DOHH2 (cell line): ENCODE results near the gene TMEM183A.

Experiments
- H3F3A ChIP-seq: fragments of 200-600 bp; sonication (generic), shearing (Covaris generic); 2 replicates; pipeline ENCODE4 v1.6.0; 2016; ENCODE audit warnings: antibody characterized with exemption, mild to moderate bottlenecking; ENCODE audit not compliant: control insufficient read depth, insufficient read depth
- H3K27ac ChIP-seq: fragments of 200-600 bp; sonication (generic); 2 replicates; pipeline ENCODE4 v1.5.1; 2014; ENCODE audit warnings: low read depth, mild to moderate bottlenecking, low read length, moderate library complexity
- H3K27me3 ChIP-seq: fragments of 200-600 bp; sonication (generic); 2 replicates; pipeline ENCODE4 v1.6.1; 2014; ENCODE audit warnings: mild to moderate bottlenecking, low read length, mixed read lengths; ENCODE audit not compliant: control insufficient read depth
- H3K36me3 ChIP-seq: fragments of 200-600 bp; sonication (generic); 2 replicates; pipeline ENCODE4 v1.6.1; 2014; ENCODE audit warnings: mild to moderate bottlenecking, low read length, moderate library complexity, mixed read lengths; ENCODE audit not compliant: control insufficient read depth
- H3K4me1 ChIP-seq: fragments of 200-600 bp; sonication (generic); 2 replicates; pipeline ENCODE4 v1.6.1; 2014; ENCODE audit warnings: mild to moderate bottlenecking, low read length, mixed read lengths; ENCODE audit not compliant: control insufficient read depth
- H3K4me2 ChIP-seq: fragments of 200-600 bp; sonication (generic); 2 replicates; pipeline ENCODE4 v1.6.0; 2014; ENCODE audit warnings: mild to moderate bottlenecking, low read length, moderate library complexity
- H3K4me3 ChIP-seq: fragments of 200-600 bp; sonication (generic); 2 replicates; pipeline ENCODE4 v1.5.1; 2014; ENCODE audit warnings: mild to moderate bottlenecking, low read length, mixed read lengths
- H3K79me2 ChIP-seq: fragments of 200-600 bp; sonication (generic); 2 replicates; pipeline ENCODE4 v1.6.1; 2014; ENCODE audit warnings: mild to moderate bottlenecking, low read length, mixed read lengths; ENCODE audit not compliant: control insufficient read depth
- H3K9me2 ChIP-seq: fragments of 200-600 bp; sonication (generic); replicated peaks from 2 replicates; pipeline ENCODE4 v1.6.1; 2014; ENCODE audit warnings: mild to moderate bottlenecking, low read length, mixed read lengths; ENCODE audit not compliant: control insufficient read depth
- H3K9me3 ChIP-seq: fragments of 200-600 bp; sonication (generic); 2 replicates; pipeline ENCODE4 v1.6.1; 2014; ENCODE audit warnings: antibody characterized with exemption, low read length, mixed read lengths; ENCODE audit not compliant: control insufficient read depth, insufficient read depth
- H4K20me1 ChIP-seq: fragments of 200-600 bp; sonication (generic); 2 replicates; pipeline ENCODE4 v1.6.0; 2014; ENCODE audit warnings: low read depth, mild to moderate bottlenecking, antibody characterized with exemption, low read length, moderate library complexity; ENCODE audit not compliant: control insufficient read depth, insufficient read depth
- EZH2phosphoT487 ChIP-seq: fragments of 200-600 bp; sonication (generic); IDR thresholded peaks from 2 replicates; pipeline ENCODE4 v1.6.1; 2017; ENCODE audit warnings: borderline replicate concordance, mild to moderate bottlenecking, antibody characterized with exemption, low read length, moderate library complexity, mixed read lengths
- TF ChIP-seq, protein P1 (sequence below): fragments of 200-600 bp; sonication (generic); IDR thresholded peaks from one replicate; pipeline ENCODE4 v1.5.1; 2014; ENCODE audit warnings: antibody characterized with exemption, mild to moderate bottlenecking, low read depth, low read length; ENCODE audit not compliant: poor library complexity, severe bottlenecking

The TMEM183A gene

DNA sequence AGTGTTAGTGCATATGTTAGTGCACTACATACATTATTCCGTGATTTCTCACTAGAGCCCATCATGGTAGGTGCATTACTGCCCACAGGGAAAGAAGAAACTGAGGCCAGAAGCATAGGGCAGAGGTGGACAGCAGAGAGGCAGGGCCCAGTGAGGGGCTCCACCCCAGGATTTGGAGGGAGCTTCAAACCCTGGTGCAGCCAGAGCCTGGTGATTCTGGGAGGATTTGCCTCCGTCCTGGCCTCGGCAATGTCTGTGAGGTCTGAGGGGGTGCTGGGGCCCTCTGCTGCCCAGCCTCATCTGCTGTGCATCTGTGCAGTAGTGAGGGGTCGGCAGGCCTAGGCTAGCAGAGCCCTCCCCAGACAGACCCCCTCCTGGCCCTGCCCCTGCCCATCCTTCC lies 41.9 kb downstream of the TMEM183A start:
- Histone ChIP-seq H3K4me3 (no peak overlapping the region), H3K4me1 (no peaks in the 10 kb centered on the region), H3K27ac (no peak overlapping the region), H4K20me1 (no peaks in the 10 kb centered on the region), H3K27me3 (no peaks in the 10 kb centered on the region; the same call in 1 of the 2 replicates), H3K79me2 (no peaks in the 10 kb centered on the region), H3K4me2 (no peak overlapping the region), H3K9me3 (no peaks in the 10 kb centered on the region), H3F3A (no peaks in the 10 kb centered on the region), H3K9me2 (no peaks in the 10 kb centered on the region), H3K36me3 (no peaks in the 10 kb centered on the region)
- TF ChIP-seq, protein P1, sequence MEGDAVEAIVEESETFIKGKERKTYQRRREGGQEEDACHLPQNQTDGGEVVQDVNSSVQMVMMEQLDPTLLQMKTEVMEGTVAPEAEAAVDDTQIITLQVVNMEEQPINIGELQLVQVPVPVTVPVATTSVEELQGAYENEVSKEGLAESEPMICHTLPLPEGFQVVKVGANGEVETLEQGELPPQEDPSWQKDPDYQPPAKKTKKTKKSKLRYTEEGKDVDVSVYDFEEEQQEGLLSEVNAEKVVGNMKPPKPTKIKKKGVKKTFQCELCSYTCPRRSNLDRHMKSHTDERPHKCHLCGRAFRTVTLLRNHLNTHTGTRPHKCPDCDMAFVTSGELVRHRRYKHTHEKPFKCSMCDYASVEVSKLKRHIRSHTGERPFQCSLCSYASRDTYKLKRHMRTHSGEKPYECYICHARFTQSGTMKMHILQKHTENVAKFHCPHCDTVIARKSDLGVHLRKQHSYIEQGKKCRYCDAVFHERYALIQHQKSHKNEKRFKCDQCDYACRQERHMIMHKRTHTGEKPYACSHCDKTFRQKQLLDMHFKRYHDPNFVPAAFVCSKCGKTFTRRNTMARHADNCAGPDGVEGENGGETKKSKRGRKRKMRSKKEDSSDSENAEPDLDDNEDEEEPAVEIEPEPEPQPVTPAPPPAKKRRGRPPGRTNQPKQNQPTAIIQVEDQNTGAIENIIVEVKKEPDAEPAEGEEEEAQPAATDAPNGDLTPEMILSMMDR: no peak
- no peak for TF ChIP-seq EZH2phosphoT487

DNA sequence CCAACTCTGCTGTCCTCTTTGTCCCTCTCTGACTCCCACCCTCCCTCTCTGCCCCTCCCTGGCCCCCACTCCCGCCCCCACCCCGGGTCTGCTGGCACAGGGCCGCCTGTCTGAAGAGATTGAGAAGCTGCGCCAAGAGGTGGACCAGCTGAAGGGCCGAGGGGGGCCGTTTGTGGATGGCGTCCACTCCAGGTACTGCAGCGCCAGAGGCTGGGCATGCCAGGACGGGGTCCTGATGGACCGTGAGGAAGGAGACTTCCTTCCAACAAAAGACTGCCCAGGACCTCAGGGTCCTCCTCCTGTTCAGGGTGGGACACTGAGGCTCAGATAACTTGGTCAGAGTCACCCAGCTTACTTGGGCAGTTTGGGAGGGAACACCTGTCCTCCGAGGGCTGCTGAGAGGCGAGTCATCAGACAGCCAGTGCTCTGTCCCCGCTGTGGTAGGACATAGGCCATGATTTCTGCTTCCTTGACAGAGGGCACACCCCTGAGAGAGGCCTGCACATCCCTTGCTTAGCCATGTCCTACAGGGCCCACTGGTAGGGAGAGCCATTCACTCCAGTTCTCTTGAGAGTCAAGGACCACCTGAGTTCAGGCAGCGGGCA lies 42.5 kb downstream of the TMEM183A start:
- Histone ChIP-seq H3K27ac (no peak overlapping the region), H3F3A (no peaks in the 10 kb centered on the region), H3K9me3 (no peaks in the 10 kb centered on the region), H3K79me2 (no peaks in the 10 kb centered on the region), H3K36me3 (no peaks in the 10 kb centered on the region), H3K9me2 (no peaks in the 10 kb centered on the region), H4K20me1 (no peaks in the 10 kb centered on the region), H3K4me3 (no peak overlapping the region), H3K4me2 (no peak overlapping the region), H3K27me3 (no peaks in the 10 kb centered on the region; the same call in 1 of the 2 replicates), H3K4me1 (no peaks in the 10 kb centered on the region)
- TF ChIP-seq, protein P1: no peak
- TF ChIP-seq EZH2phosphoT487: no peak

DNA sequence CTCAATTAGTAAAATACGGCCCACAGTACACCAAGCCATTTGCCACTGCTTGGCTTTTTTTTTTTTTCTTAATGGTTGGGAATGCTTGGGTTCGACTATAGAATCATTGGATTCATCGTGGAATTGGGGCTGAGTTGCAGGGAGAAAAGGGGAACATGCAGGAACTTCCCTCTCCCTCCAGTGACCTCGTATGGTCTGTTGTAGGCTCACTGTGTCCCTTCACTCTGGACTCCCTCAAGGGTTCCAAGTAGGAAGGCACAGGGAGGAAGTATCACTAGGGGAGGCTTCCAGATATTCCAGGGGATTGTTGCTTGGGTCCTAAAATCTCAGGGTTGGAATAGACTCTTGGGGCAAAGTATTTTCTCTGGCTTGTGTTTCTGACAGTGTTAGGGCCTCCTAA lies 43.7 kb downstream of the TMEM183A start:
- no peaks in the 10 kb centered on the region for H3K9me2 ChIP-seq
- H4K20me1 ChIP-seq: no peaks in the 10 kb centered on the region
- no peaks in the 10 kb centered on the region for H3K79me2 ChIP-seq
- TF ChIP-seq, protein P1: no peak
- no peak for TF ChIP-seq EZH2phosphoT487
- H3K4me2 ChIP-seq: no peak overlapping the region
- no peaks in the 10 kb centered on the region for H3K9me3 ChIP-seq
- H3F3A ChIP-seq: no peaks in the 10 kb centered on the region
- H3K36me3 ChIP-seq: no peaks in the 10 kb centered on the region
- H3K27ac ChIP-seq: no peak overlapping the region
- H3K27me3 ChIP-seq: no peaks in the 10 kb centered on the region; the same call in 1 of the 2 replicates
- H3K4me1 ChIP-seq: no peaks in the 10 kb centered on the region
- no peak overlapping the region for H3K4me3 ChIP-seq
